Measurements from ENCODE around the gene PDPN. TPM values are rescaled to one million over a fixed set of nuclear protein-coding genes. Genes with fewer than 3 reads are reported as not detected.

The PDPN gene
- total and polyA plus RNA-seq, 2 of the 4 experiments (the other 2 are of a cell fraction), result 0.31 TPM; not detected in 1

- TF ChIP-seq MAZ (IDR thresholded peaks at IDR 0.05; ENCODE audit: borderline replicate concordance, low read depth, low read length), result no peak
Observed at GRCh38 chr1:13583595-13583965, at the start of gene PDPN (continued).

GRCh38 chr1:13535227-13535626, 48.4 kb upstream of the PDPN start:
- Histone ChIP-seq H3K9me1 (ENCODE audit: insufficient read depth, low read length) (no peaks in the 10 kb centered on the region), H4K5ac (ENCODE audit: low read depth, low read length) (no peak overlapping the region), H3K23ac (ENCODE audit: low read depth, low read length) (no peak overlapping the region), H2BK15ac (ENCODE audit: low read depth, low read length) (no peak overlapping the region), H3K36me3 (ENCODE audit: control insufficient read depth, insufficient read depth, low read length) (no peaks in the 10 kb centered on the region), H2AK5ac (ENCODE audit: low read depth, low read length) (no peak overlapping the region), H2BK120ac (ENCODE audit: low read depth, low read length) (no peak overlapping the region), H3K27me3 (ENCODE audit: control insufficient read depth, insufficient read depth, low read length) (no peaks in the 10 kb centered on the region), H3K79me1 (ENCODE audit: low read depth in 1 of 2, low read length in 2 of 2) (no peaks in the 10 kb centered on the region), H3K4me2 (ENCODE audit: low read depth, low read length) (no peak overlapping the region), H4K91ac (ENCODE audit: insufficient read depth, low read depth, low read length) (no peak overlapping the region), H3K18ac (ENCODE audit: low read depth, low read length) (no peak overlapping the region), H2AFZ (replicated peaks; ENCODE audit: low read length, poor library complexity) (no peak overlapping the region), H2BK5ac (ENCODE audit: low read depth, low read length, poor library complexity, severe bottlenecking) (no peak overlapping the region), H4K20me1 (ENCODE audit: insufficient read depth, low read length) (no peaks in the 10 kb centered on the region), H3K4me3 (ENCODE audit: insufficient read depth, low read depth, low read length) (no peak overlapping the region), H3K4ac (ENCODE audit: low read depth, low read length) (no peak overlapping the region), H3K27ac (ENCODE audit: insufficient read depth, low read length) (no peak overlapping the region), H3K9me3 (ENCODE audit: control insufficient read depth, insufficient read depth, low read length) (peaks cover 19% of the 10 kb centered on the region), H3K4me1 (ENCODE audit: control insufficient read depth, insufficient read depth, low read length) (no peaks in the 10 kb centered on the region), H4K8ac (ENCODE audit: low read depth in 2 of 2, low read length in 2 of 2) (no peak overlapping the region), H2AK9ac (replicated peaks; ENCODE audit: low read depth, low read length, poor library complexity) (no peak overlapping the region), H3K14ac (replicated peaks; ENCODE audit: low read depth, low read length) (no peak overlapping the region), H3K9ac (ENCODE audit: low read depth, low read length) (no peak overlapping the region), H2BK20ac (ENCODE audit: low read depth, low read length) (no peak overlapping the region), H3K56ac (ENCODE audit: extremely low read depth, insufficient read depth, low read length) (no peak overlapping the region)
- in situ Hi-C loops (cut with MboI; ENCODE audit: low sequenced_read_pairs) (no loop called here), dilution Hi-C loops (cut with HindIII; ENCODE audit: low sequenced_read_pairs, unreplicated experiment) (no loop called here), intact Hi-C loops (cut with micrococcal nuclease) (no loop called here)
- BruUV-seq (replicated peaks), result no TSS peak
- ChIA-PET POLR2A (ENCODE audit: unreplicated experiment) (no interaction called here), CTCF (no interaction called here)
- no CpG with 5 or more reads among the region's 6 CpGs for WGBS, 2 experiments (ENCODE audit: extremely low coverage in 2 of 2, insufficient read length in 1 of 2)
- ATAC-seq (ENCODE audit: low read depth), result no peak
- DNase-seq, result no peak
- no peak for TF ChIP-seq USF2 (IDR thresholded peaks at IDR 0.05; ENCODE audit: low read depth, low read length)
- no peak for TF ChIP-seq ELK1 (IDR thresholded peaks at IDR 0.05; ENCODE audit: borderline replicate concordance, low read depth, low read length)
- no peak for TF ChIP-seq POLR2A (IDR thresholded peaks at IDR 0.05; ENCODE audit: low read depth, low read length)
- TF ChIP-seq MXI1 (IDR thresholded peaks at IDR 0.05; ENCODE audit: borderline replicate concordance, low read depth, low read length), result no peak

Data from IMR-90 (cell line).